GM19351 (cell line): ENCODE results near the gene CD44.

Experiments used
- ATAC-seq: cut with Tn5 transposase; IDR thresholded peaks from one replicate; pipeline ENCODE4 v1.9.1; 2021; ENCODE audit warnings: mild to moderate bottlenecking, moderate library complexity; ENCODE audit not compliant: unreplicated experiment

Gene CD44

DNA sequence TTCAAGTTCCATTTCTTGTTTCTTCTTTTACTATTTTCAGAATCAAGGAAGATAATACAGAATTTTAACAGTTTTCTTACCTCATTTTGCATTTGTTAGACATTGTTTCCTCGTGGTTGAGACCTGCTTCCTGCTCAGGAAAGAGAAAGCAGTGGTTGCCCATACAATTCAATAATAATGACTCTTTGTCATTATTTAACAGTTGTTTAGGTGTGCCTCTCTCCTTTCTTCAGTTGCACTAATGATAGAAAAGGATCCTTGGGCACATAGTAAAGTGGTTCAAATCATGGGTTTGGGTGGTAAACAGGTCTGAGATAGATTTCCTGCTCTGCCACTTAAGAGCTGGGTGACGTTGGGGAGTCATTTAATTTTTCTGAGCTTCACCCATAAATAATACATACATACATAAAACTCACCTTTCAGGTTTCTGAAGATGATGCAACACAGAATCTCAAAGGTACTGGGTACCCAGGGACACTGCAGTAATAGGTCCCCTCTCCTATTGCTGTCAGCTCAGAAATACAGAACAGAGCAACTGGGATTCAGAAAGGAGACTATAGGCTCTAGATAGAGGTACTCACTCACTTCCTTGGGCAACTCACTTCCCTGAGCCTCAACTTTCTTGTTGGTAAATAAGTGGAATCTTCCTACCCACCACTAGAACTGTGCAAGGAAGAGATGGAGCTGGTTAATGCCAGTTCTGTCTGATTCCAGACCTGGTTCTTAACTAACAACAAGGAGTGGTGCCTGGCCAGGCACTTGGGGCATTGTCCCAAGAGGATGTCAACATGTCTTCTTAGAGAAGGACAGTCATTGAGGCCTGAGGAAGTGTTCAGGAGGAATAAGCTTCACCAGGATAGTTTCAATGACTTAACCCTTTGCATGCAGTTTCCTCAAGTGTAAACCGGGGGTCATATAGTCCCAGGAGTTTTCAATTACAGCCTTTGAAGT, 34.9 kb downstream of the CD44 start:
- ATAC-seq = no peak

GRCh38 chr11:35174666-35175065, 35.7 kb downstream of the CD44 start:
- ATAC-seq = no peak

GRCh38 chr11:35177370-35177769, 38.4 kb downstream of the CD44 start:
- ATAC-seq = no peak

DNA sequence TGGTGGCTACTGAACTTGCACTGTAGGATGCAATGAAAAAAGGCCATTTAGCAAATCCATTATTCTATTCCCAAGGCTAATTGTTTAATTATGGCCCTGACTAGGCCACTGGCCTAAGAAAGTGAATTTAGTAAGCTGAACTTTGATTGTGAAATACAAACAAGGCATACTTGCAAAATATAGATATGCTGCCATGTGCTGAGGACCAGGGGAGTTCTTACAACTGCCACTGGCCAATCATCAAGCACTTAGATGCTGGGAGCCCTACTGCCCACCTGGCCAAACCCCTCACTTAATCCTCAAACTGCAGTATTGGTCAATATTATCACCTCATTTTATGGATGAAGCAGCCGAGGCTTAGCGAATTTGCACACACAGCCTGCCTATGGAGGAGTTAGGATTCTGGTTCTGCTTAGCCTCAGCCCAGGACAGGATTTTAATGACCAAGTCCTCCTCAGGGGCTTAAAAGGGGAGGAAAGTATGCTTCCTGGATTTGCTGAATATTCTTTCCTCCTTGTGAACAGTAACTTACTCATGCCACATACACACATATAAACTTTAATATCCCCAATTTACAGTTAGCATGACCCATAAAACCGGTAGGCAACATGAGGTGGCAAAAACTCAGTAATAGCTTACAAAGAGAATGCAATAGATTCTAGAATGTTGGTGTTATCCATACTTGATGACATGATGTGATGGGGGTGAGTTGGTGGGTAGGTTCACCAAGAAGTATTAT, 39.3 kb downstream of the CD44 start:
- no peak for ATAC-seq

DNA sequence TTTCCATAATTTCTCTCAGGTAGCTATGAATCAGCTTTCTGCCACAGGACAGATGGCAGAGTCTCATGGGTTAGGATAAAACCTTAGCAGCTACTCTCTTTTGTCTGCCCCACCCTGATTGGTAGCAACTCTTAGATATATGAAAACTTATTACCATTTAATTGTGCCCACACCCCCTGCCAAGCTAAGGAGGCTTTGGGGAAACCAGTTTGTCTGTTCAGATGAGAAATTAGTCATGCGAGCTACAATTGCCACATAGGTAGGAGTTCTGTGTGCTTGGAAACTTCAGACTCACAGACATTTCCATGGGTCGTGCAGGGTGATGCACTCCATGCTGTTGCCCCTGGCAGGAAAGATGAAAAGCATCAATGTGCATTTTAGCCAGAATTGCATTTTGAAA, 39.9 kb downstream of the CD44 start:
- no peak for ATAC-seq

DNA sequence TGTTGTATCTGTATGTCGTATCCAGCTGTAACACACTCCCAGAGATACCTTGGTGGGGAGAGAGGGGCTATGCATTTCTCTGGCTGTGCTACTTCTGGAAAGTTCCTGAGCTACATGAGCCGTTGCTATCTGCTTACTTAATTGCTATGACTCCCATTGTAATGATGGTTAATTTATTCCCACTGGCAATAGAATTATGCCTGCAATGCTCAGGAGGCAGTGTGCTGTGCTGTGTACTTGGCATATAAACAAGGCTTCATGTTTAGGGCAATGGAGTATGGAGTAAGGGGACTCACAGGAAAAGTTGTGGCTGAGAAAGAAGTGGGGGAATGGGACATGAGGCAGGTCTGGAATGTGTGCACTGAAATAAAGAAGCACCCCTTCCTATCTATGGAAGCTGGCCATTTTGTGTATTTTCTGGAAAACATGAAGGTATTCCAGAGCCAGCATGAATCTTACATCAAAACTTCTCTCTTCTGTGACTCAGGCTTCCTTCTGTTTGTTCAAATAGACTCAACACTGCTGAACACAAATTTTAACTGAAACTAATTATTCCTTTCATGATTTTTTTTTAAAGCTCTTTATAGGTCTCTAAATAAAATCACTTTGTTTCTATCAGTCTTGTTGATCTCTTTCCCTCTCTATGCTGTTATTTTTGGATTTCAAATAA, 40.6 kb downstream of the CD44 start:
- no peak for ATAC-seq

DNA sequence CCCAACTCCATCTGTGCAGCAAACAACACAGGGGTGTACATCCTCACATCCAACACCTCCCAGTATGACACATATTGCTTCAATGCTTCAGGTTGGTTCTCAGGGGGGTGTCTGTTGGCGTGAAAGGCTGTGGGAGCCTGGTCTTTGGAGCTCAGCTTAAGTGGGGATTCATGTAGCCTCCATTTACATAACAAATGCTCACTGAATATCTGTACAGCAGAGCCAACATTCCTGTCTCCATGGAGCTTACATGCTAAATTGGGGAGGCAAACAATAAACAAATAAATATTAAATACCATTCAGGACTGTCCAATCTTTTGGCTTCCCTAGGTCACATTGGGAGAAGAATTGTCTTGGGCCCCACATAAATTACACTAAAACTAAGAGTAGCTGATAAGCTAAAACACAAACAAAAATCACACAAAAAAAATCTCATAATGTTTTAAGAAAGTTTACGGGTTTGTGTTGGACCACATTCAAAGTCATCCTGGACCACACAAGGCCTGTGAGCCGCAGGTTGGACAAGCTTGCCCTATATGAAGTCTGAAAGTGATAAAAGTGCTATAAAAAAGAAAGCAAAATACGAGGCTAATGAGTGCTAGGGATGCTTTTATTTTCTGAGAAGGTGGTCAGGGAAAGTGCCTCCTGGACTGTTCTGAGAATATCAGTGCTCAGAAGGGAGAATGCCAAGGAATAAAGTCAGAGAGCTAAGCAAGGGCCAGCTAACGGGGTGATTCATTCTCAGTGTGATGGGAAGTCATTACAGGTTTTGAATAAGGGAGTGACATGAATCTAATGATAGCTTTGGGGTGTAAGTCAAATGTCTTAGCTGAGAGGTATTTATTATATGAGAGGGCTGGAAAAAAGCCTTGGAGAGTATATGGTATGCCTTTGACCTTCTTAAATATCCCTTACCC, 41.6 kb downstream of the CD44 start:
- ATAC-seq = no peak

DNA sequence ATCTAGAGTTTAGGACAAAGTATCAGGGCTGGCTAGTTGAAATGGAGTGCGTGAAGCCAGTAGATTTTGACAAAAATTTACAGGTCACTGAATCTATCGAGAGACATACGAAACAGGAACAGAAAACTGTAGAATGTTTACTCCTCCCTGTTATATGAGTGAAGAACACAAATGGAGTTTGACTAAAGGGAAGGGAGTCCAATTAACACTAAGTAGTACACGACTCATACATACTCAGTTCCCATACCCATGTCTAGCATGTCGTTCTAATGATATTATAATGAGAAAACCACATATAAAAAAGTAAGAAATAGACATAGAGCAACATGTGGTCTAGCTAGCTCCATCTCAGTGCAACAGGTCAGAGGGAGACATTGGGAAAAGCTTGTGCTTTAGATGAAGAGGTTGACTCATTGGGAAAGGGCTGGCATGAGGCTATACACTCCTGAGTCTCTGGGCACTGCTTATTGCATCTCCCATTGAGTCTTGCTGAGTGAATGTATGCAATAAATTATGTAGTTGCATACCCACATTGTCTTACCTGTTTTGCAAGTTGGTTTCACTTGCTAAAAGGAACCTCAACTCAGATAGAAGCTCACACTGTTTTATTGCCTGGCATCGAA, 43.5 kb downstream of the CD44 start:
- peak; percentile 85 for ATAC-seq

- ATAC-seq = no peak
Measured at GRCh38 chr11:35183326-35183925, 44.5 kb downstream of the CD44 start.

- ATAC-seq = no peak
Measured at GRCh38 chr11:35185696-35186095, 46.7 kb downstream of the CD44 start.

DNA sequence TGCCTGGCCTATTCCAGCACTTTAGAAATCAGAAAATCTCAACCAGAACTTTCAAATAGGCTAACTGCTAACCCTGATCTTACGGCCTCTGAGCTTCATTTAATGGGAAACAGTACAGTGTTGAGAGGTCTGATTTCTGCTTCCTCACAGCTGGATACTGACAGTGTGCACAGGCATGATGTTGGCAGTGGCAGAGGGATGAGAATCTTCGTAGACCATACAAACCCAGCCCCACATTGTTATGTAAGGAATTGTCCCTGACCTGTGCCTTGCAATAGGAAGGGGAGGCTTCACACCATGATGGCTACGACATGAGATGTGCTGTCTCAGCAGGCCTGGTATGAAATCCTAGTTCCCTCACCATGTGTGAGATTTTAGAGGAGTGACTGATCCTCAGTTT, 49.0 kb downstream of the CD44 start:
- ATAC-seq = no peak

DNA sequence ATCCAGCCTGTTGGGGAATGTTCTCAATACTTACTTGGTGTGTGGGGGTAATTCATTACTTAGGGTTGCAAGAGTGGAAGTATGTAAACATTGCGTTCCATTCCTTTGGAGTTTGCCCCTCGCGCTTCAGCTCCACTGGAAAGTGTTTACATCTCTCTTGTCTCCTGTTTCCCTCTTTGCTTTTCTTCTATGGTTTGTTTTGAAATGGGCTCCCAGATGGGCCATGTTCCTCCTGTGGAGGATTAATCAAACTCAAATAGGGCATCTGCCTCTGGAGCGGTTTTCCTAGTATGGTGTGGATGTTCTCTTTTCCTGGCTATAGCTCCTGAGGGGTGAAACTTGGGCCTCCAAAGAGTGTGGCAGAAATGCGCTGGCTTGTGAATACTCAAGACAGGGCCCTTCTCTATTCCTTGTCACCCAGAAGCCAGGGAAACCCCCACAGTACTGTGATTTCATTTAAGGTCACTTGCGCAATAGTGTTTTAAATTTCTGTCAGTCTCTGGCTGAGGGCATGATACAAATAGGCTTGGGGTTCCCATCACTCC, 51.9 kb downstream of the CD44 start:
- ATAC-seq = no peak

DNA sequence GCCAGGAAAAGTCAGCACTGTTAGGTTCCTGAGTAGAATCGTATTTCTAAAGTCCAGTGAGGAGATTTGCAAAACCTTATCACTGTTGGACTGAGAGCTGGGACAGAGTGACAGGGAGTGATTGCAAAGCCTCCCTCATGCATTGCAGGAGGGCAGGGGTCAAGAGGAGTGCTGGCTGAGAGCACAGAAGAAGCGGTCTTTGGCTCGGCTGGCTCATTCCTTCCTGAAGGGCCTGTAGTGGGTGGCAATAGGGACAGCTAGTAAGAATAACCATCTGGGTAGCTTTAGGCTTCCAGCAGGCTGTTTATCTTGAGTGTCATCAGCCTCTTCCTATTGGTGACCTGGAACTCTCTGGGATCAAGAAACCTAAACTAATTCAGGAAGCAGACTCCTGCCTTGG, 53.4 kb downstream of the CD44 start:
- no peak for ATAC-seq

- ATAC-seq = no peak
Measured at GRCh38 chr11:35193767-35194166, 54.8 kb downstream of the CD44 start.

GRCh38 chr11:35197292-35197691, 58.3 kb downstream of the CD44 start:
- no peak for ATAC-seq

DNA sequence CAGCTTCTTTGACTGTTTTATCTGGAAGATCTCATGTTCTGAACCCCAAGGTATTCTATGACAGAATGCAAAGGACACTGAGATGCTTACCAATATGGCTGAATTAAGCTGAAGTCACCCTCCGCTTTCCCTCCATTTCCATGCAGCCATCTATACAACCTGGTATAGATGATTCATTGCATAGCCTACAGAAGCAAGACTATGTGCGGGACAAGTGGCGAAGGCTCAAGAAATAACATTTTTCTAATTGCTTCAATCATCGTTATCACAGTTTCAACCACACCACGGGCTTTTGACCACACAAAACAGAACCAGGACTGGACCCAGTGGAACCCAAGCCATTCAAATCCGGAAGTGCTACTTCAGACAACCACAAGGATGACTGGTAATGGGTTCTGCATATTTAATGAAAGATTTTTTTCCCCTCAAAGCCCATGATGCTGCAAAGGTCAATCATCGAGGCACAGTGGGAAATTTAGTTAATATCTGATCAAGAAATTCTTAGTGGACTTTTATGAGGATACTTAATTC, 61.9 kb downstream of the CD44 start:
- ATAC-seq = no peak

- ATAC-seq = no peak
Measured at GRCh38 chr11:35204614-35205013, 65.6 kb downstream of the CD44 start.

DNA sequence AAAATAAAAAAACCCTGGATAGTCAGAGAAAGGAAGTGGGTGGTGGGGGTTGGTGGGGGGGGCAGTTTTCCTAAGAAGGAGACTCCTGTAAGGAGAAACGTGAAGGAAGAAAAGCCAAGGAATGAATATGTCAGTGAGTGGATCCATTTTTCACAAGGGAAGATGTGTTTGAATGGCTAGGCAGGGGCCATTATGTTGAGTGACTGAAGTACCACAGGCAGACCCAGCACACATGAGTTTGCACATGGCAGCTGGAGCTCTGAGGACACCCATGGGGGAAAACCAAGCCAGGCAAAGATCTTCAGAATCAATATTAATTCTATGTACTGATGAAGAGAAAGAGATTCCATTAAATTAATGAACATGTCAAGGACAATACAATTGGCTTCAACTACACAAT, 67.6 kb downstream of the CD44 start:
- ATAC-seq = no peak
